Measurements from ENCODE around the gene DNAI4. TPM values are rescaled to one million over a fixed set of nuclear protein-coding genes. Genes with fewer than 3 reads are reported as not detected.

Gene DNAI4
- total RNA-seq, 1 experiment from 2014 or later, result 2.1 TPM

GRCh38 chr1:66957938-66958337 is 33.3 kb upstream of the DNAI4 start:
- POLR2A ChIA-PET, result no interaction called here
- H3K4me1 Mint-ChIP-seq, result peaks cover 10% of the 10 kb centered on the region

GRCh38 chr1:66954208-66954607 is 29.6 kb upstream of the DNAI4 start:
- no peak for DNase-seq (ENCODE audit: low spot score)
- POLR2A ChIA-PET, result no interaction called here
- ATAC-seq, result no peak
- TF ChIP-seq ATF3 (CRISPR knock-in tag; conservative IDR thresholded peaks at IDR 0.05), result no peak
- TF ChIP-seq PRRX2 (CRISPR knock-in tag; IDR thresholded peaks at IDR 0.05), result no peak
- TF ChIP-seq, protein P1, sequence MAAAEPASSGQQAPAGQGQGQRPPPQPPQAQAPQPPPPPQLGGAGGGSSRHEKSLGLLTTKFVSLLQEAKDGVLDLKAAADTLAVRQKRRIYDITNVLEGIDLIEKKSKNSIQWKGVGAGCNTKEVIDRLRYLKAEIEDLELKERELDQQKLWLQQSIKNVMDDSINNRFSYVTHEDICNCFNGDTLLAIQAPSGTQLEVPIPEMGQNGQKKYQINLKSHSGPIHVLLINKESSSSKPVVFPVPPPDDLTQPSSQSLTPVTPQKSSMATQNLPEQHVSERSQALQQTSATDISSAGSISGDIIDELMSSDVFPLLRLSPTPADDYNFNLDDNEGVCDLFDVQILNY (CRISPR knock-in tag; IDR thresholded peaks at IDR 0.05), result no peak
- no peak for TF ChIP-seq HMGA2 (CRISPR knock-in tag; IDR thresholded peaks at IDR 0.05)
- no peak for TF ChIP-seq NFATC4 (CRISPR knock-in tag; IDR thresholded peaks at IDR 0.05)
- no peak for TF ChIP-seq SMAD3 (CRISPR knock-in tag; IDR thresholded peaks at IDR 0.05; ENCODE audit: borderline replicate concordance)
- TF ChIP-seq ZBTB21 (CRISPR knock-in tag; IDR thresholded peaks at IDR 0.05; ENCODE audit: borderline replicate concordance), result no peak
- TF ChIP-seq FOXJ3 (CRISPR knock-in tag; IDR thresholded peaks at IDR 0.05; ENCODE audit: borderline replicate concordance), result no peak
- TF ChIP-seq MXD4 (CRISPR knock-in tag; IDR thresholded peaks at IDR 0.05; ENCODE audit: borderline replicate concordance), result no peak
- TF ChIP-seq CTCF (IDR thresholded peaks at IDR 0.05), result no peak
- TF ChIP-seq, protein P2, sequence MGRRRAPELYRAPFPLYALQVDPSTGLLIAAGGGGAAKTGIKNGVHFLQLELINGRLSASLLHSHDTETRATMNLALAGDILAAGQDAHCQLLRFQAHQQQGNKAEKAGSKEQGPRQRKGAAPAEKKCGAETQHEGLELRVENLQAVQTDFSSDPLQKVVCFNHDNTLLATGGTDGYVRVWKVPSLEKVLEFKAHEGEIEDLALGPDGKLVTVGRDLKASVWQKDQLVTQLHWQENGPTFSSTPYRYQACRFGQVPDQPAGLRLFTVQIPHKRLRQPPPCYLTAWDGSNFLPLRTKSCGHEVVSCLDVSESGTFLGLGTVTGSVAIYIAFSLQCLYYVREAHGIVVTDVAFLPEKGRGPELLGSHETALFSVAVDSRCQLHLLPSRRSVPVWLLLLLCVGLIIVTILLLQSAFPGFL (CRISPR knock-in tag; IDR thresholded peaks at IDR 0.05; ENCODE audit: borderline replicate concordance), result no peak
- no peak for TF ChIP-seq ZNF232 (CRISPR knock-in tag; IDR thresholded peaks at IDR 0.05)
- no peak for TF ChIP-seq TP53 (CRISPR knock-in tag; IDR thresholded peaks at IDR 0.05)
- TF ChIP-seq ESRRA (CRISPR knock-in tag; IDR thresholded peaks at IDR 0.05; ENCODE audit: borderline replicate concordance), result no peak
- TF ChIP-seq SP1 (CRISPR knock-in tag; conservative IDR thresholded peaks at IDR 0.05), result no peak
- TF ChIP-seq GTF2I (CRISPR knock-in tag; conservative IDR thresholded peaks at IDR 0.05), result no peak
- TF ChIP-seq ZNF121 (CRISPR knock-in tag; IDR thresholded peaks at IDR 0.05), result no peak
- TF ChIP-seq ZNF138 (CRISPR knock-in tag; conservative IDR thresholded peaks at IDR 0.05), result no peak
- CTCF ChIA-PET, result no interaction called here
- Mint-ChIP-seq H3K27me3 (ENCODE audit: low read depth) (no peaks in the 10 kb centered on the region), H3K27ac (no peak overlapping the region), H3K36me3 (peaks cover 44% of the 10 kb centered on the region), H3K4me3 (no peak overlapping the region), H3K4me1 (no peaks in the 10 kb centered on the region), H3K9me3 (no peaks in the 10 kb centered on the region)

More at GRCh38 chr1:66957938-66958337, 33.3 kb upstream of the DNAI4 start:
- H3K9me3 Mint-ChIP-seq, result no peaks in the 10 kb centered on the region
- peaks cover 51% of the 10 kb centered on the region for H3K36me3 Mint-ChIP-seq
- CTCF ChIA-PET, result no interaction called here
- H3K27me3 Mint-ChIP-seq (ENCODE audit: low read depth), result no peaks in the 10 kb centered on the region
- DNase-seq (ENCODE audit: low spot score), result no peak
- no peak for TF ChIP-seq PRRX2 (CRISPR knock-in tag; IDR thresholded peaks at IDR 0.05)
- TF ChIP-seq, protein P1 (CRISPR knock-in tag; IDR thresholded peaks at IDR 0.05), result no peak
- no peak for TF ChIP-seq ESRRA (CRISPR knock-in tag; IDR thresholded peaks at IDR 0.05; ENCODE audit: borderline replicate concordance)
- TF ChIP-seq KAT7 (CRISPR knock-in tag; IDR thresholded peaks at IDR 0.05; ENCODE audit: borderline replicate concordance), result no peak
- TF ChIP-seq, protein P3, sequence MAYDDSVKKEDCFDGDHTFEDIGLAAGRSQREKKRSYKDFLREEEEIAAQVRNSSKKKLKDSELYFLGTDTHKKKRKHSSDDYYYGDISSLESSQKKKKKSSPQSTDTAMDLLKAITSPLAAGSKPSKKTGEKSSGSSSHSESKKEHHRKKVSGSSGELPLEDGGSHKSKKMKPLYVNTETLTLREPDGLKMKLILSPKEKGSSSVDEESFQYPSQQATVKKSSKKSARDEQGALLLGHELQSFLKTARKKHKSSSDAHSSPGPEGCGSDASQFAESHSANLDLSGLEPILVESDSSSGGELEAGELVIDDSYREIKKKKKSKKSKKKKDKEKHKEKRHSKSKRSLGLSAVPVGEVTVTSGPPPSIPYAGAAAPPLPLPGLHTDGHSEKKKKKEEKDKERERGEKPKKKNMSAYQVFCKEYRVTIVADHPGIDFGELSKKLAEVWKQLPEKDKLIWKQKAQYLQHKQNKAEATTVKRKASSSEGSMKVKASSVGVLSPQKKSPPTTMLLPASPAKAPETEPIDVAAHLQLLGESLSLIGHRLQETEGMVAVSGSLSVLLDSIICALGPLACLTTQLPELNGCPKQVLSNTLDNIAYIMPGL (CRISPR knock-in tag; IDR thresholded peaks at IDR 0.05), result no peak
- TF ChIP-seq GABPB1 (CRISPR knock-in tag; IDR thresholded peaks at IDR 0.05), result no peak
- TF ChIP-seq FOXP1 (CRISPR knock-in tag; IDR thresholded peaks at IDR 0.05; ENCODE audit: borderline replicate concordance), result no peak
- no peak for TF ChIP-seq ZNF396 (CRISPR knock-in tag; IDR thresholded peaks at IDR 0.05; ENCODE audit: borderline replicate concordance)
- TF ChIP-seq, protein P4, sequence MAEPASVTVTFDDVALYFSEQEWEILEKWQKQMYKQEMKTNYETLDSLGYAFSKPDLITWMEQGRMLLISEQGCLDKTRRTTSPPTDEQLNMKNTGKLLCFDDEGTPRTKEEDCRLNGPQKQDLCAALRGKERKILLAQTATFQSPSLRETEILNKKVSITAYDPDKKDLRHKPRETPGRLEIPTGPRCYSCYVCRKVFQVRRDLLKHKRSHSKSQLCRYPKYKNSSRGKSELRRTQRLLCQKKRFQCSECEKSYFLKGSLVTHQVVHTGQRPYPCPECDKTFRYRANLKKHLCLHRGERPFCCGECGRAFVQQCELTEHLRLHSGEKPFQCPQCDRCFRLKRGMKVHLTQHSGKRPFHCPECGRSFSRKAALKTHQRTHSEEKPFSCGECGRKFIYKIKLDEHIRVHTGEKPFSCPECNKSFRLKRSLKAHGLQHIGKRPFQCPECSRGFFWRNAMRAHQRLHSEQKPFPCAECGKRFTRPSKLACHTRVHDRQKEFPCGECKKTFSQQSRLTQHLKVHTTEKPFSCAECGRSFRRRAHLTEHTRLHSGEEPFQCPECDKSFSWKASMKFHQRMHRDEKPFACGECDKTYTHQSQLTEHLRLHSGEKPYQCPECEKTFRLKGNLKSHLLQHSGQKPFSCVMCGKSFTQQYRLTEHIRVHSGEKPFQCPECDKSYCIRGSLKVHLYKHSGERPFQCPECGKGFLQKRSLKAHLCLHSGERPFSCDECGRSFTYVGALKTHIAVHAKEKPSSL (CRISPR knock-in tag; conservative IDR thresholded peaks at IDR 0.05), result no peak
- no peak for TF ChIP-seq ZNF263 (CRISPR knock-in tag; IDR thresholded peaks at IDR 0.05; ENCODE audit: low read depth)
- no peak for TF ChIP-seq MYBL2 (CRISPR knock-in tag; IDR thresholded peaks at IDR 0.05)
- no peak for TF ChIP-seq NR2C2 (CRISPR knock-in tag; IDR thresholded peaks at IDR 0.05)
- no peak for TF ChIP-seq JAZF1 (CRISPR knock-in tag; IDR thresholded peaks at IDR 0.05)
- no peak for TF ChIP-seq ZMAT4 (CRISPR knock-in tag; IDR thresholded peaks at IDR 0.05)
- TF ChIP-seq FOXJ3 (CRISPR knock-in tag; IDR thresholded peaks at IDR 0.05; ENCODE audit: borderline replicate concordance), result no peak
- no peak overlapping the region for H3K4me3 Mint-ChIP-seq
- no peak for ATAC-seq
- no peak overlapping the region for H3K27ac Mint-ChIP-seq
